Activated CD4-positive, alpha-beta T cell treated with anti-CD3 and anti-CD28 coated beads, Interleukin-2, amount 50 U/mL, for 16 hours (primary cell): ENCODE data around the gene ADPRH.
"Not testable (repeated sequence)": the region's sequence is repeated elsewhere in the genome, so short reads cannot be mapped to it uniquely, and the experiment has no call there.

ENCODE experiments used
- DNase-seq: peaks from one replicate; pipeline ENCODE4 v3.0.0-alpha.2; 2020

ADPRH gene

GRCh38 chr3:119560160-119560559 lies 19.1 kb upstream of the ADPRH start:
- DNase-seq: no peak

GRCh38 chr3:119562307-119562961 lies 16.9 kb upstream of the ADPRH start:
- DNase-seq: peak; percentile 81

- not testable (repeated sequence) for DNase-seq
These were observed 16.0 kb upstream of the ADPRH start for GRCh38 chr3:119563334-119563733.

GRCh38 chr3:119569156-119569555 lies 10.1 kb upstream of the ADPRH start:
- DNase-seq: no peak

GRCh38 chr3:119570229-119570628 lies 9.1 kb upstream of the ADPRH start:
- DNase-seq: no peak

GRCh38 chr3:119571230-119571629 lies 8.1 kb upstream of the ADPRH start:
- DNase-seq: no peak

GRCh38 chr3:119571688-119572087 lies 7.6 kb upstream of the ADPRH start:
- no peak for DNase-seq

GRCh38 chr3:119575507-119575906 lies 3.8 kb upstream of the ADPRH start:
- no peak for DNase-seq

- DNase-seq: peak; percentile 29
These were observed 922 bp downstream of the ADPRH start for GRCh38 chr3:119580067-119580760.

GRCh38 chr3:119582178-119582577 lies 2.9 kb downstream of the ADPRH start:
- DNase-seq: peak; percentile 62

- no peak for DNase-seq
These were observed 5.9 kb downstream of the ADPRH start for GRCh38 chr3:119585208-119585607.

GRCh38 chr3:119585856-119586570 lies 6.7 kb downstream of the ADPRH start:
- no peak for DNase-seq

GRCh38 chr3:119586733-119587172 lies 7.5 kb downstream of the ADPRH start:
- DNase-seq: no peak

- DNase-seq: no peak
These were observed 8.8 kb downstream of the ADPRH start for GRCh38 chr3:119588112-119588511.

GRCh38 chr3:119589102-119589773 lies 9.9 kb downstream of the ADPRH start:
- no peak for DNase-seq

GRCh38 chr3:119590706-119591105 lies 11.4 kb downstream of the ADPRH start:
- no peak for DNase-seq

GRCh38 chr3:119592861-119593260 lies 13.6 kb downstream of the ADPRH start:
- DNase-seq: no peak

- DNase-seq: no peak
These were observed 14.8 kb downstream of the ADPRH start for GRCh38 chr3:119594066-119594465.

GRCh38 chr3:119594929-119595328 lies 15.6 kb downstream of the ADPRH start:
- not testable (repeated sequence) for DNase-seq

- DNase-seq: no peak
These were observed 16.5 kb downstream of the ADPRH start for GRCh38 chr3:119595639-119596334.

- no peak for DNase-seq
These were observed 17.1 kb downstream of the ADPRH start for GRCh38 chr3:119596398-119596797.

GRCh38 chr3:119597548-119598288 lies 18.4 kb downstream of the ADPRH start, which contains the start of gene PLA1A:
Gene PLA1A (plus strand): TSS chr3:119597885. CDS start chr3:119597914, 29 bp downstream.
- DNase-seq: no peak
